22Rv1 (cell line): ENCODE results near the gene LIMK2.
A peak's percentile ranks its signal among the peaks of the same experiment; 100 is the strongest.

Experiments used
- ZFX ChIP-seq: fragments of 450-650 bp; IDR thresholded peaks from 2 replicates; pipeline ENCODE4 v1.6.1; 2017; ENCODE audit warnings: antibody characterized with exemption, borderline replicate concordance
- TF ChIP-seq, protein P1 (sequence below): fragments of 450-650 bp; IDR thresholded peaks from 2 replicates; pipeline ENCODE4 v1.5.1; 2017; ENCODE audit warnings: mild to moderate bottlenecking

DNA sequence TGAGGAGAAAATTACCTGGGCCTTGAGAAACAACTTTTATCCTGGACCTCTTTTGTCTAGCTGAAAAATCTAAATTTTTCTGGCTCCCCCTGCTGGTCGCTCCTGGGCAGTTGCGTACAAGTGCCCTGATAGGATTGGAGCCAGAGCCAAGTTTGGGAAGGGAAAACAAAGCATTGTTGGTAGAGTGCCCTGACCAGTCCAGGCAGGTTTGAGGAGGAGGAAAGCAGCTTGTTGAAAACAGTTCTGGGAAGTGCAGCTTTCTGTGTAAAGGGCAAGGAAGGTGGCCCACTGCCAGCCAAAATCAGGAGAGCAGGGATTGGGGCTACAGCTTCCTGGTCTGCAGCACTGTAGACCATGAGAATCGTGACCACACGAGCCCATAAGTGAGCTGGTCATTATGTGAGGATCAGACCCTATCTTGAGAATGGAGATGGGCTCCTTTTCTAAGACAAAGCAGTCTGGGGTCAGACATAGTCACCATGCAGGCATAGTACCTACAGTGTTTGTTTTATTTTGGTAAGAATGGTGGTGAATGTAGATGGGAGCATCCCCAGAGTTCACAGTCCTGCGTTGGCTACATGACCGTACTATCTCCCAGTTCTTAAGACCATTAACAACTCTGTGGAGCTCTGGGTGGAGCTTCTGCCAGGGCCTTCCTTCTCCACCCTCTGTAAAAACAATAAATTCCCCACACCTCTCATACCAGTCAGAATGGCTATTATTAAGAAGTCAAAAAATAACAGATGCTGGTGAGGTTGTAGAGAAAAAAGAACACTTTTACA, 101.5 kb downstream of the LIMK2 start:
- TF ChIP-seq, protein P1, sequence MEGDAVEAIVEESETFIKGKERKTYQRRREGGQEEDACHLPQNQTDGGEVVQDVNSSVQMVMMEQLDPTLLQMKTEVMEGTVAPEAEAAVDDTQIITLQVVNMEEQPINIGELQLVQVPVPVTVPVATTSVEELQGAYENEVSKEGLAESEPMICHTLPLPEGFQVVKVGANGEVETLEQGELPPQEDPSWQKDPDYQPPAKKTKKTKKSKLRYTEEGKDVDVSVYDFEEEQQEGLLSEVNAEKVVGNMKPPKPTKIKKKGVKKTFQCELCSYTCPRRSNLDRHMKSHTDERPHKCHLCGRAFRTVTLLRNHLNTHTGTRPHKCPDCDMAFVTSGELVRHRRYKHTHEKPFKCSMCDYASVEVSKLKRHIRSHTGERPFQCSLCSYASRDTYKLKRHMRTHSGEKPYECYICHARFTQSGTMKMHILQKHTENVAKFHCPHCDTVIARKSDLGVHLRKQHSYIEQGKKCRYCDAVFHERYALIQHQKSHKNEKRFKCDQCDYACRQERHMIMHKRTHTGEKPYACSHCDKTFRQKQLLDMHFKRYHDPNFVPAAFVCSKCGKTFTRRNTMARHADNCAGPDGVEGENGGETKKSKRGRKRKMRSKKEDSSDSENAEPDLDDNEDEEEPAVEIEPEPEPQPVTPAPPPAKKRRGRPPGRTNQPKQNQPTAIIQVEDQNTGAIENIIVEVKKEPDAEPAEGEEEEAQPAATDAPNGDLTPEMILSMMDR = peak; percentile 94
- no peak for TF ChIP-seq ZFX
